HepG2 (cell line): ENCODE results near the gene GDF11. TPM values are rescaled to one million over a fixed set of nuclear protein-coding genes. Genes with fewer than 3 reads are reported as not detected.

ENCODE experiments used
- ATRX ChIP-seq: sonication (generic); formaldehyde crosslinking; IDR thresholded peaks from 2 replicates; pipeline ENCODE4 v1.4.0; 2020; ENCODE audit warnings: missing genetic modification reagents, borderline replicate concordance
- FOSL2 ChIP-seq: sonication (generic); formaldehyde crosslinking; IDR thresholded peaks from 2 replicates; pipeline ENCODE4 v1.4.0; 2020; ENCODE audit warnings: missing genetic modification reagents
- HNF4G ChIP-seq, 2 experiments: sonication (generic) in 1 of 2; formaldehyde crosslinking in 1 of 2; IDR thresholded peaks; 2 replicates each; pipeline versions ENCODE4 v1.4.0 to v1.6.1; 2011 to 2020; ENCODE audit warnings: borderline replicate concordance in 2 of 2, low read depth in 2 of 2, mild to moderate bottlenecking in 2 of 2, low read length in 1 of 2, missing genetic modification reagents in 1 of 2, moderate library complexity in 1 of 2
- HOXA7 ChIP-seq: sonication (generic); formaldehyde crosslinking; IDR thresholded peaks from 2 replicates; pipeline ENCODE4 v1.8.1; 2022; ENCODE audit warnings: mild to moderate bottlenecking, missing genetic modification reagents, moderate library complexity
- MTA3 ChIP-seq: sonication (generic); formaldehyde crosslinking; IDR thresholded peaks from 2 replicates; pipeline ENCODE4 v1.4.0; 2020; ENCODE audit warnings: missing genetic modification reagents
- NONO ChIP-seq, 2 experiments: fragments of 450-650 bp in 1 of 2; sonication (generic) in 1 of 2; formaldehyde crosslinking in 1 of 2; IDR thresholded peaks in 1 of 2; conservative IDR thresholded peaks in 1 of 2; 2 replicates each; pipeline versions ENCODE4 v1.6.1 to v1.8.0; 2017 to 2022; ENCODE audit warnings: mild to moderate bottlenecking in 1 of 2, missing genetic modification reagents in 1 of 2, moderate library complexity in 1 of 2
- PTBP1 ChIP-seq: fragments of 200-400 bp; formaldehyde crosslinking; IDR thresholded peaks from 2 replicates; pipeline ENCODE4 v1.6.1; 2018; ENCODE audit warnings: low read length, low read depth; ENCODE audit not compliant: poor library complexity, severe bottlenecking
- RFX3 ChIP-seq: IDR thresholded peaks from 2 replicates; pipeline ENCODE4 v1.6.1; 2016; ENCODE audit warnings: missing biosample characterization, missing genetic modification reagents
- TBP ChIP-seq: sonication (generic); formaldehyde crosslinking; IDR thresholded peaks from 2 replicates; pipeline ENCODE4 v1.5.0; 2020; ENCODE audit warnings: missing genetic modification reagents
- TP53 ChIP-seq: sonication (generic); formaldehyde crosslinking; conservative IDR thresholded peaks from 2 replicates; pipeline ENCODE4 v1.4.0; 2020; ENCODE audit warnings: missing genetic modification reagents
- ZNF331 ChIP-seq: sonication (generic); formaldehyde crosslinking; IDR thresholded peaks from 2 replicates; pipeline ENCODE4 v1.4.0; 2020; ENCODE audit warnings: missing genetic modification reagents
- ZNF567 ChIP-seq: sonication (generic); formaldehyde crosslinking; IDR thresholded peaks from 2 replicates; pipeline ENCODE4 v1.8.1; 2023; ENCODE audit warnings: mild to moderate bottlenecking, missing genetic modification reagents, borderline replicate concordance
- ZNF788 ChIP-seq: sonication (generic); formaldehyde crosslinking; IDR thresholded peaks from 2 replicates; pipeline ENCODE4 v1.5.0; 2020; ENCODE audit warnings: mild to moderate bottlenecking, missing genetic modification reagents, borderline replicate concordance
- ZNF816 ChIP-seq: sonication (generic); formaldehyde crosslinking; IDR thresholded peaks from 2 replicates; pipeline ENCODE4 v1.8.0; 2022; ENCODE audit warnings: missing genetic modification reagents, mild to moderate bottlenecking, borderline replicate concordance
- polyA plus RNA-seq, 8 experiments: library from polyadenylated mRNA; depleted of rRNA in 3 of 8; stranded (reverse) in 7 of 8; unstranded in 1 of 8; fragments of >200 nt; fragmentation: Illumina TruSeq in 4 of 8; extraction: Trizol in 4 of 8; gene quantifications; 2 replicates each; pipeline versions ENCODE4 v1.2.1 to v1.2.3, GENCODE V29; 2011 to 2016; ENCODE audit warnings: low read depth in 4 of 8, missing spikeins in 1 of 8, mixed read lengths in 1 of 8; ENCODE audit not compliant: insufficient read depth in 1 of 8
- total RNA-seq, 5 experiments: library from RNA; depleted of rRNA; stranded (reverse); fragments of >200 nt; fragmentation: Illumina TruSeq; extraction: Trizol; gene quantifications; 2 replicates each; pipeline ENCODE4 v1.2.3, GENCODE V29; 2016; ENCODE audit warnings: low read depth in 1 of 5
- TF ChIP-seq, protein P1 (sequence below): sonication (generic); formaldehyde crosslinking; IDR thresholded peaks from 2 replicates; pipeline ENCODE4 v1.5.1; 2020; ENCODE audit warnings: mild to moderate bottlenecking, missing genetic modification reagents, borderline replicate concordance
- TF ChIP-seq, protein P2 (sequence below): IDR thresholded peaks from 2 replicates; pipeline ENCODE4 v1.6.1; 2016; ENCODE audit warnings: low read depth, control low read depth
- TF ChIP-seq, protein P3 (sequence below): sonication (generic); formaldehyde crosslinking; IDR thresholded peaks from 2 replicates; pipeline ENCODE4 v1.5.1; 2020; ENCODE audit warnings: mild to moderate bottlenecking, moderate library complexity, missing genetic modification reagents
- TF ChIP-seq, protein P4 (sequence below): sonication (generic); formaldehyde crosslinking; conservative IDR thresholded peaks from 2 replicates; pipeline ENCODE4 v1.4.0; 2020; ENCODE audit warnings: missing genetic modification reagents

Gene GDF11
- total and polyA plus RNA-seq, 2 of the 13 experiments (the other 11 are each of a cell fraction or from before 2014, with no cell fraction given), result 0.63 to 1.5 TPM

DNA sequence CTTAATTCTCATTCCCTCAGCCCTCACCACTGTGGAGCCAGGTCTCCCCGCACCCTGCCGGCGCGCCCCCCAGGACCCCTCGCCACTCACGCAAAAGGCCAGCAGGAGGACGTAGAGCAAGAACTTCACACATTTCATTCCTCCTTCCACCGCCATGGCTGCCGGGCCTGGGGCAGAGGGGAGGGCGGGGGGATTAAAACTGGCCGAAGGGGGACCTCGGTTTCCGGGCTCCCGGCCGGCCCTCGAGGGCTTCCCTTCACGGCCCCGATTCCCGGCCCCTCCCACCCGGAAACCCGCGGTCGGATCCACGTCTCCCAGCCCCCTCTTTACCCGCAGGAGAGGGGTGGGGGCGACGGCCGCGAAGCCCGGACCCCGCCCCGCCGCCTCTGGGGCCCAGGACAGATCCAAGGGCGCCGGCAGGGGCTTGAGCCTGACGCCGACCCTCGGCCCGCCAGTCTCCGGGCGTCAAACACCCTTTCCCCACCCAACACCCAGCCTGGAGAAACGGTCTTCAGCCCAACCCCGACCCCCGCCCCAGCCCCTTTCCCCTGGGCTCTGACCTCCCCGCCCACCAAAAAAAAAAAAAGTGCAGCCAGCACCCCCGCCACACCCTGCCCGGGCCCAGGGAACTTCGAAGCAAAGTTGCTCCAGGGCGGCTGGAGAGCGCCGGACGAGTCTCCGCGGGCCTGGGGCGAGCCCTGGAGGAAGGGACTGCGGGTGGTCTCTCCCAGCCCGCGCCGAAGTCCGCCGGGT lies 14.6 kb upstream of the GDF11 start (continued):
- TF ChIP-seq, protein P1, sequence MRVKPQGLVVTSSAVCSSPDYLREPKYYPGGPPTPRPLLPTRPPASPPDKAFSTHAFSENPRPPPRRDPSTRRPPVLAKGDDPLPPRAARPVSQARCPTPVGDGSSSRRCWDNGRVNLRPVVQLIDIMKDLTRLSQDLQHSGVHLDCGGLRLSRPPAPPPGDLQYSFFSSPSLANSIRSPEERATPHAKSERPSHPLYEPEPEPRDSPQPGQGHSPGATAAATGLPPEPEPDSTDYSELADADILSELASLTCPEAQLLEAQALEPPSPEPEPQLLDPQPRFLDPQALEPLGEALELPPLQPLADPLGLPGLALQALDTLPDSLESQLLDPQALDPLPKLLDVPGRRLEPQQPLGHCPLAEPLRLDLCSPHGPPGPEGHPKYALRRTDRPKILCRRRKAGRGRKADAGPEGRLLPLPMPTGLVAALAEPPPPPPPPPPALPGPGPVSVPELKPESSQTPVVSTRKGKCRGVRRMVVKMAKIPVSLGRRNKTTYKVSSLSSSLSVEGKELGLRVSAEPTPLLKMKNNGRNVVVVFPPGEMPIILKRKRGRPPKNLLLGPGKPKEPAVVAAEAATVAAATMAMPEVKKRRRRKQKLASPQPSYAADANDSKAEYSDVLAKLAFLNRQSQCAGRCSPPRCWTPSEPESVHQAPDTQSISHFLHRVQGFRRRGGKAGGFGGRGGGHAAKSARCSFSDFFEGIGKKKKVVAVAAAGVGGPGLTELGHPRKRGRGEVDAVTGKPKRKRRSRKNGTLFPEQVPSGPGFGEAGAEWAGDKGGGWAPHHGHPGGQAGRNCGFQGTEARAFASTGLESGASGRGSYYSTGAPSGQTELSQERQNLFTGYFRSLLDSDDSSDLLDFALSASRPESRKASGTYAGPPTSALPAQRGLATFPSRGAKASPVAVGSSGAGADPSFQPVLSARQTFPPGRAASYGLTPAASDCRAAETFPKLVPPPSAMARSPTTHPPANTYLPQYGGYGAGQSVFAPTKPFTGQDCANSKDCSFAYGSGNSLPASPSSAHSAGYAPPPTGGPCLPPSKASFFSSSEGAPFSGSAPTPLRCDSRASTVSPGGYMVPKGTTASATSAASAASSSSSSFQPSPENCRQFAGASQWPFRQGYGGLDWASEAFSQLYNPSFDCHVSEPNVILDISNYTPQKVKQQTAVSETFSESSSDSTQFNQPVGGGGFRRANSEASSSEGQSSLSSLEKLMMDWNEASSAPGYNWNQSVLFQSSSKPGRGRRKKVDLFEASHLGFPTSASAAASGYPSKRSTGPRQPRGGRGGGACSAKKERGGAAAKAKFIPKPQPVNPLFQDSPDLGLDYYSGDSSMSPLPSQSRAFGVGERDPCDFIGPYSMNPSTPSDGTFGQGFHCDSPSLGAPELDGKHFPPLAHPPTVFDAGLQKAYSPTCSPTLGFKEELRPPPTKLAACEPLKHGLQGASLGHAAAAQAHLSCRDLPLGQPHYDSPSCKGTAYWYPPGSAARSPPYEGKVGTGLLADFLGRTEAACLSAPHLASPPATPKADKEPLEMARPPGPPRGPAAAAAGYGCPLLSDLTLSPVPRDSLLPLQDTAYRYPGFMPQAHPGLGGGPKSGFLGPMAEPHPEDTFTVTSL (CRISPR knock-in tag), result 0 out of 2 replicates have a peak, but pooled peaks have one; percentile 16
- TF ChIP-seq HNF4G (IDR thresholded peaks at IDR 0.05; ENCODE audit: borderline replicate concordance, low read depth, low read length) (no peak), HNF4G (CRISPR knock-in tag; IDR thresholded peaks at IDR 0.05; ENCODE audit: borderline replicate concordance, low read depth) (no peak), ATRX (CRISPR knock-in tag) (no peak), NONO (IDR thresholded peaks at IDR 0.05) (no peak), NONO (CRISPR knock-in tag; conservative IDR thresholded peaks at IDR 0.05) (no peak), RFX3 (CRISPR knock-in tag) (no peak), ZNF816 (CRISPR knock-in tag) (no peak), FOSL2 (CRISPR knock-in tag) (no peak), PTBP1 (no peak), MTA3 (CRISPR knock-in tag) (no peak), ZNF331 (CRISPR knock-in tag) (no peak), TBP (CRISPR knock-in tag) (no peak), HOXA7 (CRISPR knock-in tag) (no peak), ZNF788 (0 out of 2 replicates have a peak, but pooled peaks have one; percentile 23), ZNF567 (CRISPR knock-in tag) (no peak), TP53 (CRISPR knock-in tag) (no peak)
- TF ChIP-seq, protein P2, sequence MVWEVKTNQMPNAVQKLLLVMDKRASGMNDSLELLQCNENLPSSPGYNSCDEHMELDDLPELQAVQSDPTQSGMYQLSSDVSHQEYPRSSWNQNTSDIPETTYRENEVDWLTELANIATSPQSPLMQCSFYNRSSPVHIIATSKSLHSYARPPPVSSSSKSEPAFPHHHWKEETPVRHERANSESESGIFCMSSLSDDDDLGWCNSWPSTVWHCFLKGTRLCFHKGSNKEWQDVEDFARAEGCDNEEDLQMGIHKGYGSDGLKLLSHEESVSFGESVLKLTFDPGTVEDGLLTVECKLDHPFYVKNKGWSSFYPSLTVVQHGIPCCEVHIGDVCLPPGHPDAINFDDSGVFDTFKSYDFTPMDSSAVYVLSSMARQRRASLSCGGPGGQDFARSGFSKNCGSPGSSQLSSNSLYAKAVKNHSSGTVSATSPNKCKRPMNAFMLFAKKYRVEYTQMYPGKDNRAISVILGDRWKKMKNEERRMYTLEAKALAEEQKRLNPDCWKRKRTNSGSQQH (CRISPR knock-in tag), result no peak
- TF ChIP-seq, protein P3, sequence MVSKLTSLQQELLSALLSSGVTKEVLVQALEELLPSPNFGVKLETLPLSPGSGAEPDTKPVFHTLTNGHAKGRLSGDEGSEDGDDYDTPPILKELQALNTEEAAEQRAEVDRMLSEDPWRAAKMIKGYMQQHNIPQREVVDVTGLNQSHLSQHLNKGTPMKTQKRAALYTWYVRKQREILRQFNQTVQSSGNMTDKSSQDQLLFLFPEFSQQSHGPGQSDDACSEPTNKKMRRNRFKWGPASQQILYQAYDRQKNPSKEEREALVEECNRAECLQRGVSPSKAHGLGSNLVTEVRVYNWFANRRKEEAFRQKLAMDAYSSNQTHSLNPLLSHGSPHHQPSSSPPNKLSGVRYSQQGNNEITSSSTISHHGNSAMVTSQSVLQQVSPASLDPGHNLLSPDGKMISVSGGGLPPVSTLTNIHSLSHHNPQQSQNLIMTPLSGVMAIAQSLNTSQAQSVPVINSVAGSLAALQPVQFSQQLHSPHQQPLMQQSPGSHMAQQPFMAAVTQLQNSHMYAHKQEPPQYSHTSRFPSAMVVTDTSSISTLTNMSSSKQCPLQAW, result no peak
- TF ChIP-seq, protein P4, sequence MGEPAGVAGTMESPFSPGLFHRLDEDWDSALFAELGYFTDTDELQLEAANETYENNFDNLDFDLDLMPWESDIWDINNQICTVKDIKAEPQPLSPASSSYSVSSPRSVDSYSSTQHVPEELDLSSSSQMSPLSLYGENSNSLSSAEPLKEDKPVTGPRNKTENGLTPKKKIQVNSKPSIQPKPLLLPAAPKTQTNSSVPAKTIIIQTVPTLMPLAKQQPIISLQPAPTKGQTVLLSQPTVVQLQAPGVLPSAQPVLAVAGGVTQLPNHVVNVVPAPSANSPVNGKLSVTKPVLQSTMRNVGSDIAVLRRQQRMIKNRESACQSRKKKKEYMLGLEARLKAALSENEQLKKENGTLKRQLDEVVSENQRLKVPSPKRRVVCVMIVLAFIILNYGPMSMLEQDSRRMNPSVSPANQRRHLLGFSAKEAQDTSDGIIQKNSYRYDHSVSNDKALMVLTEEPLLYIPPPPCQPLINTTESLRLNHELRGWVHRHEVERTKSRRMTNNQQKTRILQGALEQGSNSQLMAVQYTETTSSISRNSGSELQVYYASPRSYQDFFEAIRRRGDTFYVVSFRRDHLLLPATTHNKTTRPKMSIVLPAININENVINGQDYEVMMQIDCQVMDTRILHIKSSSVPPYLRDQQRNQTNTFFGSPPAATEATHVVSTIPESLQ (CRISPR knock-in tag), result no peak
